Measurements from ENCODE around the gene KRTAP10-5. TPM values are rescaled to one million over a fixed set of nuclear protein-coding genes. Genes with fewer than 3 reads are reported as not detected.

Gene KRTAP10-5
- total RNA-seq, 1 donor from 2014 or later: not detected

- no peak for DNase-seq (ENCODE audit: low read depth in 2 of 2)
Observed at GRCh38 chr21:44530221-44530902, 50.0 kb downstream of the KRTAP10-5 start.

- no peak for DNase-seq (ENCODE audit: low read depth in 2 of 2)
Observed at GRCh38 chr21:44529503-44530125, 50.8 kb downstream of the KRTAP10-5 start.

Other genes with a start within 250 kb of the KRTAP10-5 start
- gene CFAP410, start 241.2 kb downstream of the KRTAP10-5 start, total RNA-seq: 3.7 and 4.8 TPM in 2 replicates
- gene TRPM2, start 227.0 kb downstream of the KRTAP10-5 start, total RNA-seq: 0.22 and 0.40 TPM in 2 replicates
- gene LRRC3, start 125.1 kb downstream of the KRTAP10-5 start, total RNA-seq: 0.65 and 0.99 TPM in 2 replicates
- gene KRTAP10-1, start 40.4 kb downstream of the KRTAP10-5 start, total RNA-seq: not detected in 2 replicates
- not detected in 2 replicates for gene KRTAP10-2, start 29.1 kb downstream of the KRTAP10-5 start, total RNA-seq
- gene KRTAP10-3, start 21.8 kb downstream of the KRTAP10-5 start, total RNA-seq: not detected in 2 replicates
- gene KRTAP10-4, start 6.9 kb downstream of the KRTAP10-5 start, total RNA-seq: not detected in 2 replicates
- not detected in 2 replicates for gene KRTAP10-6, start 11.9 kb upstream of the KRTAP10-5 start, total RNA-seq
- gene KRTAP10-7, start 20.0 kb upstream of the KRTAP10-5 start, total RNA-seq: not detected in 2 replicates
- gene KRTAP10-8, start 31.5 kb upstream of the KRTAP10-5 start, total RNA-seq: not detected in 2 replicates
- not detected in 2 replicates for gene KRTAP10-9, start 46.5 kb upstream of the KRTAP10-5 start, total RNA-seq
- not detected in 2 replicates for gene KRTAP10-10, start 56.8 kb upstream of the KRTAP10-5 start, total RNA-seq
- gene KRTAP10-11, start 65.8 kb upstream of the KRTAP10-5 start, total RNA-seq: not detected in 2 replicates
- not detected in 2 replicates for gene KRTAP12-4, start 74.1 kb upstream of the KRTAP10-5 start, total RNA-seq
- not detected in 2 replicates for gene KRTAP12-3, start 77.3 kb upstream of the KRTAP10-5 start, total RNA-seq
- gene KRTAP12-2, start 86.3 kb upstream of the KRTAP10-5 start, total RNA-seq: not detected in 2 replicates
- not detected in 2 replicates for gene KRTAP12-1, start 101.6 kb upstream of the KRTAP10-5 start, total RNA-seq
- not detected in 2 replicates for gene KRTAP10-12, start 116.6 kb upstream of the KRTAP10-5 start, total RNA-seq
- under 0.01 TPM in 2 replicates for gene TSPEAR, start 131.0 kb upstream of the KRTAP10-5 start, total RNA-seq
- 73.9 and 92.3 TPM in 2 replicates for gene UBE2G2, start 221.2 kb upstream of the KRTAP10-5 start, total RNA-seq
- gene SUMO3, start 237.5 kb upstream of the KRTAP10-5 start, total RNA-seq: 68.7 and 70.0 TPM in 2 replicates